GM12865 (cell line): ENCODE data around the gene FHIT.
A peak's percentile ranks its signal among the peaks of the same experiment; 100 is the strongest.

ENCODE experiments used
- DNase-seq: peaks from one replicate; pipeline ENCODE4 v3.0.0; 2010; ENCODE audit warnings: low read depth
- H3K4me3 ChIP-seq: 2 replicates; pipeline ENCODE4 v1.5.1; 2011; ENCODE audit warnings: mild to moderate bottlenecking, low read depth, low read length, control low read depth
- CTCF ChIP-seq: IDR thresholded peaks from 2 replicates; pipeline ENCODE4 v1.5.1; 2011; ENCODE audit warnings: low read length, control low read depth, low read depth, inconsistent platforms; ENCODE audit not compliant: insufficient read depth; ENCODE audit errors: missing control alignments

Gene FHIT

GRCh38 chr3:61181874-61182273, 69.4 kb downstream of the FHIT start:
- DNase-seq: peak; percentile 73
- H3K4me3 ChIP-seq: no peak overlapping the region
- no peak for TF ChIP-seq CTCF

- no peak overlapping the region for H3K4me3 ChIP-seq
- TF ChIP-seq CTCF: no peak
- no peak for DNase-seq
Measured at GRCh38 chr3:61180206-61180605, 71.0 kb downstream of the FHIT start.

- DNase-seq: no peak
- H3K4me3 ChIP-seq: no peak overlapping the region
- TF ChIP-seq CTCF: no peak
Measured at GRCh38 chr3:61178167-61178566, 73.1 kb downstream of the FHIT start.

GRCh38 chr3:61177450-61177849, 73.8 kb downstream of the FHIT start:
- TF ChIP-seq CTCF: no peak
- no peak for DNase-seq
- H3K4me3 ChIP-seq: no peak overlapping the region

GRCh38 chr3:61173676-61174075, 77.6 kb downstream of the FHIT start:
- H3K4me3 ChIP-seq: no peak overlapping the region
- no peak for DNase-seq
- TF ChIP-seq CTCF: no peak

GRCh38 chr3:61172684-61173083, 78.6 kb downstream of the FHIT start:
- H3K4me3 ChIP-seq: no peak overlapping the region
- peak; percentile 10 for DNase-seq
- TF ChIP-seq CTCF: no peak

- no peak for DNase-seq
- no peak for TF ChIP-seq CTCF
- no peak overlapping the region for H3K4me3 ChIP-seq
Measured at GRCh38 chr3:61172203-61172602, 79.0 kb downstream of the FHIT start.
